Right atrium auricular region (tissue), 2 donors: ENCODE data around the gene SH2D3A. TPM values are rescaled to one million over a fixed set of nuclear protein-coding genes. Genes with fewer than 3 reads are reported as not detected.
"Not testable (repeated sequence)": the region's sequence is repeated elsewhere in the genome, so short reads cannot be mapped to it uniquely, and the experiment has no call there.

Experiments used
- DNase-seq: peaks from one replicate; pipeline ENCODE4 v3.0.0-alpha.2; 2019; ENCODE audit warnings: low spot score
- H3K27ac ChIP-seq, 2 donors: fragments of 200-600 bp; sonication (generic); 1 replicate in 1 of 2; 2 replicates in 1 of 2; pipeline ENCODE4 v1.5.1; 2016 to 2019
- H3K27me3 ChIP-seq, 2 donors: fragments of 200-600 bp; sonication (generic); one replicate each; pipeline versions ENCODE4 v1.5.1 to v1.6.0; 2017 to 2019
- H3K36me3 ChIP-seq: fragments of 200-600 bp; sonication (generic); one replicate; pipeline ENCODE4 v1.5.1; 2016
- H3K4me1 ChIP-seq, 2 donors: fragments of 200-600 bp; sonication (generic); one replicate each; pipeline versions ENCODE4 v1.5.1 to v1.6.0; 2017 to 2019
- H3K4me3 ChIP-seq, 2 donors: fragments of 200-600 bp; sonication (generic); 1 replicate in 1 of 2; 2 replicates in 1 of 2; pipeline ENCODE4 v1.5.1; 2017 to 2019; ENCODE audit warnings: mild to moderate bottlenecking in 1 of 2, moderate library complexity in 1 of 2
- H3K9me3 ChIP-seq, 2 donors: fragments of 200-600 bp; sonication (generic); one replicate each; pipeline ENCODE4 v1.5.1; 2019
- total RNA-seq, 2 donors: library from RNA; depleted of rRNA; stranded (reverse); fragments of >200 nt; gene quantifications; one replicate each; pipeline ENCODE4 v1.1.0, GENCODE V29; 2016
- TF ChIP-seq, protein P1 (sequence below), 2 donors: fragments of 200-600 bp; sonication (generic); IDR thresholded peaks; one replicate each; pipeline ENCODE4 v1.5.1; 2019; ENCODE audit warnings: antibody characterized with exemption in 2 of 2

The SH2D3A gene
- total RNA-seq, 2 donors from 2014 or later: not detected

DNA sequence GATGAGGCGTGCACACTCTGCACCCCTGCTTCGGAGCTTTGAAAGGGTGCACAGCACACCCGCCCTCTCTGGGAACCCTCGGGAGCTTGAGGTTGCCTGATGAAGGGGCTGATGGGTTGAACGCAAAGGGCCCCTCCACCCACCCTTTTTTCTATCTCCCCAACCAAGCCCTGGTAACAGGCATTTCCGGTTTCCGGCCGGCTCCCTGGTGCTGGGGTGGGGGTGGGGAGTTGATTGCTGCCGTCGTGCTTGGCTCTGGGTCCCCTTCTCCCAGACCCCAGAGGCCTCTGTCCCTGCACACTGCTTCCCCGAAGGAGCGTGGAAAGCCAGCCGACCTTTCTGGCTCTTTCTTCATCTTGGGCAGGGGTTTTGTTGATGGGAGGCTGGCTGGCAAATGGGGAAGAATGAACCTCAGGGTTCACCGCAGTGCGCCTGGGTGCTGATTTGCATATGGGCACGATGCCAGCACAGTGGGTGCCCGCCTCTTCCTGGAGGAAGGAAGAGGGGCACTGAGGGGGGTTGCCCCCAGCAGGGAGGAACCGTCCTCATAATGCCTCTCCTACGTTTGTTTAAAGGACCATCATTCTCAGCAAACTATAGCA lies 34.4 kb upstream of the SH2D3A start:
- H3K27me3 ChIP-seq: no peaks in the 10 kb centered on the region
- no peak overlapping the region for H3K27ac ChIP-seq
- TF ChIP-seq, protein P1, sequence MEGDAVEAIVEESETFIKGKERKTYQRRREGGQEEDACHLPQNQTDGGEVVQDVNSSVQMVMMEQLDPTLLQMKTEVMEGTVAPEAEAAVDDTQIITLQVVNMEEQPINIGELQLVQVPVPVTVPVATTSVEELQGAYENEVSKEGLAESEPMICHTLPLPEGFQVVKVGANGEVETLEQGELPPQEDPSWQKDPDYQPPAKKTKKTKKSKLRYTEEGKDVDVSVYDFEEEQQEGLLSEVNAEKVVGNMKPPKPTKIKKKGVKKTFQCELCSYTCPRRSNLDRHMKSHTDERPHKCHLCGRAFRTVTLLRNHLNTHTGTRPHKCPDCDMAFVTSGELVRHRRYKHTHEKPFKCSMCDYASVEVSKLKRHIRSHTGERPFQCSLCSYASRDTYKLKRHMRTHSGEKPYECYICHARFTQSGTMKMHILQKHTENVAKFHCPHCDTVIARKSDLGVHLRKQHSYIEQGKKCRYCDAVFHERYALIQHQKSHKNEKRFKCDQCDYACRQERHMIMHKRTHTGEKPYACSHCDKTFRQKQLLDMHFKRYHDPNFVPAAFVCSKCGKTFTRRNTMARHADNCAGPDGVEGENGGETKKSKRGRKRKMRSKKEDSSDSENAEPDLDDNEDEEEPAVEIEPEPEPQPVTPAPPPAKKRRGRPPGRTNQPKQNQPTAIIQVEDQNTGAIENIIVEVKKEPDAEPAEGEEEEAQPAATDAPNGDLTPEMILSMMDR (IDR thresholded peaks at IDR 0.05): no peak
- peaks cover 0 to 7% of the 10 kb centered on the region in 2 donors for H3K4me1 ChIP-seq
- H3K9me3 ChIP-seq: no peaks in the 10 kb centered on the region
- no peaks in the 10 kb centered on the region for H3K36me3 ChIP-seq
- DNase-seq: peak; percentile 62
- H3K4me3 ChIP-seq: peak overlapping the region in 1 of 2 donors; percentile 31

DNA sequence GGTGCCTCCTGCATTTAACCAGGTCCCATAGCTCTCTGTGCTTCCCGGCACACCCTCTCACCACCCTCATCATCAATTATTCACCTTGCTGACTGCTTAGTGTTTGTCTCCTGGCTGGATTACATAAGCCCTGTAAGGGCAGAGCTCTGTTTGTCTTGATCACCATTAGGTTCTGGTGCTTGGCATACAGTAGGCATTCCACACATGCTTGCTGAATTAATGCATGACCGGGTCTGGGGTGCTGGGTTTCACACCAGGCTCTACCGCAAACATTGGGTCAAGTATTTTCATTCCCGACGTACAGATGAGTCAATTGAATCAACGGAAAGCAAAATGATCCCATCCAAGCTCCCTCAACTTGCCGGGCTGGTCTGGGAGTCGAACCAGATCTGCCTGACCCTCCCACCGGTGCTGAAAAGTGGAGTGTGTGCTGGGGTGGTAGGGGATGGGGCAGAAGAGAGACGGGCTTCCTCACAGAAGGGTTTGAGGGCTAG lies 33.8 kb upstream of the SH2D3A start:
- H3K27ac ChIP-seq: no peak overlapping the region
- no peaks in the 10 kb centered on the region for H3K27me3 ChIP-seq
- H3K4me3 ChIP-seq: peak overlapping the region in 1 of 2 donors; percentile 31
- DNase-seq: no peak
- no peaks in the 10 kb centered on the region for H3K36me3 ChIP-seq
- H3K9me3 ChIP-seq: no peaks in the 10 kb centered on the region
- TF ChIP-seq, protein P1 (IDR thresholded peaks at IDR 0.05): no peak
- peaks cover 0 to 7% of the 10 kb centered on the region in 2 donors for H3K4me1 ChIP-seq

DNA sequence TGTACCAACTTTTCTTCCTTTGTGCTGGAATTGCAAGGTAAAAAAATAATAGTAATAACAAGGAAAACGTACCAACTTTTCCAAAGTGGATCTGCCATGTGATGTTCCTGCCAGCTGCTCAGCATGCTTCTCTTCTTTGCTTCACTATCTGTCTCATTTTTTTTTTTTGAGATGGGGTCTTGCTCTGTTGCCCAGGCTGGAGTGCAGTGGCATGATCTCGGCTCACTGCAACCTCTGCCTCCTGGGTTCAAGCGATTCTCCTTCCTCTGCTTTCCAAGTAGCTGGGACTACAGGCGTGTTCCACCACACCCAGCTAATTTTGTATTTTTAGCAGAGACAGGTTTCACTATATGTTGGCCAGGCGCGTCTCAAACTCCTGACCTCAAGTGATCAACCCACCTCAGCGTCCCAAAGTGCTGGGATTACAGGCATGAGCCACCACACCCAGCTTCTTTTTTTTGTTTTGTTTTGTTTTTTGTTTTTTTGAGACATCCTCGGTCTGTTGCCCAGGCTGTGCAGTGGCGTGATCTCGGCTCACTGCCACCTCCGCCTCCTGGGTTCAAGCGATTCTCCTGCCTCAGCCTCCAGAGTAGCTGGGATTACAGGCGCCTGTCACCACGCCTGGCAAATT lies 33.0 kb upstream of the SH2D3A start:
- H3K4me1 ChIP-seq, H3K36me3 ChIP-seq, H3K27ac ChIP-seq, H3K4me3 ChIP-seq, H3K9me3 ChIP-seq, H3K27me3 ChIP-seq, DNase-seq: not testable (repeated sequence)

DNA sequence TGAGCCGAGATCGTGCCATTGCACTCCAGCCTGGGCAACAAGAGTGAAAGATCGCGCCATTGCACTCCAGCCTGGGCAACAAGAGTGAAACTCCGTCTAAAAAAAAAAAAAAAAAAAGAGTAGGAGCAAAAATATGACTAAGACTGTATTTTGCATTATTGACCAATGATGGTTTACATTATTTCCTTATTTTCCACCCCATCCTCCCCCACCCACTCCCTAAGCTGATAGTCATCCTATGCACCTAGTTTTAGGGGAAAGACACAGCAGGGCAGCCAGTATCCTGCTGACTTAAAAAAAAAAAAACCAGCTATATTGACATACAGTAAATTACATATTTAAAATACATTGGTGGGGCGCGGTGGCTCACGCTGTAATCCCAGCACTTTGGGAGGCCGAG lies 30.4 kb upstream of the SH2D3A start:
- Histone ChIP-seq H3K36me3 (no peaks in the 10 kb centered on the region), H3K27me3 (no peaks in the 10 kb centered on the region), H3K27ac (no peak overlapping the region), H3K4me3 (no peak overlapping the region), H3K9me3 (peaks cover 0 to 9% of the 10 kb centered on the region in 2 donors), H3K4me1 (peaks cover 0 to 7% of the 10 kb centered on the region in 2 donors)
- TF ChIP-seq, protein P1 (IDR thresholded peaks at IDR 0.05): no peak
- no peak for DNase-seq

GRCh38 chr19:6796278-6796677 lies 29.0 kb upstream of the SH2D3A start:
- peaks cover 0 to 9% of the 10 kb centered on the region in 2 donors for H3K9me3 ChIP-seq
- no peaks in the 10 kb centered on the region for H3K27me3 ChIP-seq
- no peaks in the 10 kb centered on the region for H3K36me3 ChIP-seq
- TF ChIP-seq, protein P1 (IDR thresholded peaks at IDR 0.05): no peak
- no peak for DNase-seq
- H3K4me3 ChIP-seq: no peak overlapping the region
- H3K27ac ChIP-seq: no peak overlapping the region
- H3K4me1 ChIP-seq: peaks cover 0 to 2% of the 10 kb centered on the region in 2 donors

GRCh38 chr19:6794686-6795431 lies 27.6 kb upstream of the SH2D3A start:
- H3K27me3 ChIP-seq: no peaks in the 10 kb centered on the region
- no peak overlapping the region for H3K4me3 ChIP-seq
- no peaks in the 10 kb centered on the region for H3K4me1 ChIP-seq
- H3K9me3 ChIP-seq: peaks cover 0 to 9% of the 10 kb centered on the region in 2 donors
- no peak for DNase-seq
- no peak overlapping the region for H3K27ac ChIP-seq
- TF ChIP-seq, protein P1 (IDR thresholded peaks at IDR 0.05): no peak
- no peaks in the 10 kb centered on the region for H3K36me3 ChIP-seq
